ENCODE measurements around the gene GUK1.

GRCh38 chr1:228147768-228148167 lies 7.7 kb downstream of the GUK1 start:
- no peak for TF ChIP-seq CTCF (IDR thresholded peaks at IDR 0.05; ENCODE audit: low read length)
- no peak for TF ChIP-seq EZH2 (optimal IDR thresholded peaks at IDR 0.05; ENCODE audit: low read depth, low read length)
- TF ChIP-seq EZH2phosphoT487 (IDR thresholded peaks at IDR 0.05; ENCODE audit: low read length) = no peak
